ENCODE data around the gene SMLR1.

SMLR1 gene

DNA sequence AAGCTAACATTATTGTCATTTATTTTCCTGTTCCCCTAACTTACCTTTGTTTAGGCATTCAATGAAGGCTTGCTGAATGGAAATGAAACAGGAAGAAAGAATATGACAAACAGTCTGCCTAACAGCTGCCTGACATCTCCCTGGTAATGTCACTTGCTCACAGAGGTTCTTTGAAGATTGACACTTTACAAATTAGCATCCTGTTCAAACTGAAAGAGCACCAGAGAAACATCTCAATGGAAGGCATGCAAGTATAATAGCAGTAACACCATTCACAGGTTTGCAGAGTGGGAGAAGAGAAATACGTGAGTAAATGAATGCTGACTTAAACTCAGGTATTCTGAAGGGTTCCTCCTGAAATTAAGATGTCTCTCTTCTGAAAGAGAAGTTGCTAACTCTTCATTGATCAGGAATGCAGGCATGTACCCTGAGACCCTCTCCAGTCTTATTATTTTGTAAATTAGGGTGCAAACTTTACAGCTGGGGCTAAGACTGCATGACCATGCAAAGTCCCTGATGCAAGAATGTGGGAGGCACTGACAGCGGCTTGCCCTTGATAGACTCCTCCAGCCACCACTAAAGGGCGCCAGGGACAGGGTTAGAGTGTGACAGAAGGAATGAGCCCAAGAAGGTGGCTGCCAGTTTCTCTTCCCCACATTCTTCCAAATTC is 1.3 kb upstream of the SMLR1 start:
- Histone ChIP-seq H3K27me3 (ENCODE audit: control insufficient read depth in 2 of 2, insufficient read depth in 2 of 2, low read length in 2 of 2) (no peaks in the 10 kb centered on the region), H3K27ac (ENCODE audit: low read depth in 2 of 2, low read length in 2 of 2) (no peak overlapping the region), H3K36me3 (ENCODE audit: control insufficient read depth in 2 of 2, insufficient read depth in 2 of 2, low read length in 2 of 2) (no peaks in the 10 kb centered on the region), H3K9ac (ENCODE audit: low read depth in 1 of 2, low read length in 2 of 2) (no peak overlapping the region), H3K4me3 (ENCODE audit: low read length in 2 of 2) (no peak overlapping the region), H3K4me1 (ENCODE audit: control insufficient read depth in 2 of 2, insufficient read depth in 2 of 2, low read length in 2 of 2) (no peaks in the 10 kb centered on the region), H3K9me3 (ENCODE audit: control insufficient read depth in 2 of 2, low read length in 2 of 2) (no peaks in the 10 kb centered on the region)

DNA sequence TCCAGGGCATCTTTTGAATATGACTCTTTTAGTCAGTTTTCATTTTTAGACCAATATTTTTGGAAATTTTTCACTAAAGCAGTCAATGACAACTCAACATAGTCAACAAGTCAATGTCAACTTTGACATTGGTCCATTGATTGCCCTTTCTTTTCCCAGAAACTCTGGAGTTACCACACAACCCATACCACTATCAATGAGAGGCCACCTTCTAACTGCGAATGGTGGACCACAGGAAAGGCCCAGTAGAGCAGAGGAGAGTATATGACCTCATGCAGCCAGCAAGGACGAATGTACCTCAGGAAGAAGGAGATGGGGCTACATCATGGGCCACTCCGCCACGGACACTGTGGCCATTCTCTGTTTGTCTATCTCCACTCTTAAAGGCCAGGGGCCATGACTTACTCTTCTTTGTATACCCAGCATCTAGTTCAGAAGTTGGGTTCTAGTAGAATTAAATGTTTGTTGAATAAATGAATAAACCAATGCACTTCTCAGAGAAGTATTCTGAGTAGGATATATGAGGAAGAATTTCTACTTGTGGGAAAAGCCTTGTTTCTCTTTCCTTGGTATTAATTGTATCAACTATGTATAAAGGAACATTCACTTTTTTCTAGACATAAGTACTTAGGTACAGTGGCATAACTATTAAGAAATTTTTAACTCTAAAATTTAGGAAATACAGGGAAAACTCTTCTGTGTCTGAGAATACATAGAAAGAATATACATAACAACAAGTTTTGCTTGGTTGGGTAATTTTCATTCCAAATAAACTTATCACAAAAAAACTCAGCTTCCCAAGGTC is 562 bp upstream of the SMLR1 start:
- Histone ChIP-seq H3K36me3 (ENCODE audit: control insufficient read depth in 2 of 2, insufficient read depth in 2 of 2, low read length in 2 of 2) (no peaks in the 10 kb centered on the region), H3K4me1 (ENCODE audit: control insufficient read depth in 2 of 2, insufficient read depth in 2 of 2, low read length in 2 of 2) (no peaks in the 10 kb centered on the region), H3K9me3 (ENCODE audit: control insufficient read depth in 2 of 2, low read length in 2 of 2) (no peaks in the 10 kb centered on the region), H3K27me3 (ENCODE audit: control insufficient read depth in 2 of 2, insufficient read depth in 2 of 2, low read length in 2 of 2) (no peaks in the 10 kb centered on the region), H3K27ac (ENCODE audit: low read depth in 2 of 2, low read length in 2 of 2) (no peak overlapping the region), H3K4me3 (ENCODE audit: low read length in 2 of 2) (no peak overlapping the region), H3K9ac (ENCODE audit: low read depth in 1 of 2, low read length in 2 of 2) (no peak overlapping the region)

DNA sequence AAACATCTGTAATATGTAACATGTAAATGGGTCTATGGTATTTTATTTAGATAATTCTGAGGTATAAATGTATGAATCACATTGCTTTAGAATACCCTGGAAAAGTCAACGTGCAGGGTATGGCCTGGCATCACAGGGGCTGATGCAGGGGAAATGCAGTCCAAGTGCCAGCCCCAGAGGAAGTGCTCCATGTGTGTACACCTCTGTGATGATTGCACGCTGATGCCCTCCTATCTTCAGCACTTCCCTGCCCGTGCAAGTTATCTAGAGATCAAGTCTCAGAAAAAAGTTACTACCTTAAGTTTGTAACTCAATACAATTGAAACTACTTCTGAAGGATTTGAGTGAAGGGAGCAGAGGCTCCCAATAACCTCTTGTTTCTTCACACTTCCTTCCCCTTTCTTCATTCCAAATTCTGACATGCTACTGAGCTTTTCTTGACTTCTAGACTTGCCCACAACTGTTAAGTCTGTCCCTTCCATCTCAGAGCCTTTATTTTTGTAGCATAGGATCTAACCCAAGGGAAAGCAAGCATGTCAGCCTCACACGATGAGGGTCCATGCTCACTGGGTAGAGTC is 2.2 kb downstream of the SMLR1 start:
- no peak overlapping the region for H3K4me3 ChIP-seq (ENCODE audit: low read length in 2 of 2)
- H3K27me3 ChIP-seq (ENCODE audit: control insufficient read depth in 2 of 2, insufficient read depth in 2 of 2, low read length in 2 of 2), result no peaks in the 10 kb centered on the region
- H3K4me1 ChIP-seq (ENCODE audit: control insufficient read depth in 2 of 2, insufficient read depth in 2 of 2, low read length in 2 of 2), result no peaks in the 10 kb centered on the region
- H3K9ac ChIP-seq (ENCODE audit: low read depth in 1 of 2, low read length in 2 of 2), result no peak overlapping the region
- H3K9me3 ChIP-seq (ENCODE audit: control insufficient read depth in 2 of 2, low read length in 2 of 2), result no peaks in the 10 kb centered on the region
- H3K27ac ChIP-seq (ENCODE audit: low read depth in 2 of 2, low read length in 2 of 2), result no peak overlapping the region
- no peaks in the 10 kb centered on the region for H3K36me3 ChIP-seq (ENCODE audit: control insufficient read depth in 2 of 2, insufficient read depth in 2 of 2, low read length in 2 of 2)

DNA sequence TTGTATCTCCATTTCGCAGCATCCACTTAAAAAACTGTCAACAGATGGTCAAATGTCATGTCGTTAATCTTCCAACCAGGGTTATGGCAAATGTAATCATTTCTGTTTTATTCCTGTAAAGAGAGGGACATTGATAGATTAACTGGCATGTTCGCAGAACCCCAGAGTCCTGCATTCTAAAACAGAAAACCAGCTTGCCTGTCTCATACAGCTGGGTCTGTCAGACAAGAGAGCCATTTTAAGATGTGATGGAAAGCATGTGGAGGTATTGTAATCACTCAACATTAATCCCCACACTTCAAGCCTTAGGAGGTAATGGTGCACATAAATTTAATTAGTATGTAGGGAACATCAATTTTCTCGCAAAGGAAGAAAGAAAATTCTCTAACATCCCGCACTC is 4.4 kb downstream of the SMLR1 start:
- Histone ChIP-seq H3K9me3 (ENCODE audit: control insufficient read depth in 2 of 2, low read length in 2 of 2) (no peaks in the 10 kb centered on the region), H3K36me3 (ENCODE audit: control insufficient read depth in 2 of 2, insufficient read depth in 2 of 2, low read length in 2 of 2) (no peaks in the 10 kb centered on the region), H3K9ac (ENCODE audit: low read depth in 1 of 2, low read length in 2 of 2) (no peak overlapping the region), H3K27me3 (ENCODE audit: control insufficient read depth in 2 of 2, insufficient read depth in 2 of 2, low read length in 2 of 2) (no peaks in the 10 kb centered on the region), H3K4me3 (ENCODE audit: low read length in 2 of 2) (no peak overlapping the region), H3K4me1 (ENCODE audit: control insufficient read depth in 2 of 2, insufficient read depth in 2 of 2, low read length in 2 of 2) (no peaks in the 10 kb centered on the region), H3K27ac (ENCODE audit: low read depth in 2 of 2, low read length in 2 of 2) (no peak overlapping the region)

DNA sequence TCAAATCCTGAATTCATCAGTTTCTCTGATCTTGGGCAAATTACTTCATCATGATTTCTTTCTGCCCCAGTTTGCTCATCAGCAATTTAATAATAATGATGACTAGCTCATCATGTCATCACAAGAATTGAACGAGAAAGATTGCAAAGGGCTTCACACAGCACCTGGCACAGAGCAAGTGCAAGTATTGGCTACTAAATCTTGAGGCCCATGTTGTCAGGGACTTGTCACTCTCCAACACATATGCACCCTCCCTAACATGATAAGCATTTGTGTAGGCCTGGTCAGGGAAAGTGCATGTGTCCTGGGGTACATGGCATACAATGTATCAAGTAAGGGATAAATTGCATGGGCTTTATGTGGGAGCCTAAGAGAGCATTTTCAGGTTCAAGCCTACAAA is 6.4 kb downstream of the SMLR1 start:
- no peak overlapping the region for H3K9ac ChIP-seq (ENCODE audit: low read depth in 1 of 2, low read length in 2 of 2)
- H3K27me3 ChIP-seq (ENCODE audit: control insufficient read depth in 2 of 2, insufficient read depth in 2 of 2, low read length in 2 of 2), result no peaks in the 10 kb centered on the region
- no peak overlapping the region for H3K4me3 ChIP-seq (ENCODE audit: low read length in 2 of 2)
- no peak overlapping the region for H3K27ac ChIP-seq (ENCODE audit: low read depth in 2 of 2, low read length in 2 of 2)
- H3K36me3 ChIP-seq (ENCODE audit: control insufficient read depth in 2 of 2, insufficient read depth in 2 of 2, low read length in 2 of 2), result no peaks in the 10 kb centered on the region
- no peaks in the 10 kb centered on the region for H3K9me3 ChIP-seq (ENCODE audit: control insufficient read depth in 2 of 2, low read length in 2 of 2)
- H3K4me1 ChIP-seq (ENCODE audit: control insufficient read depth in 2 of 2, insufficient read depth in 2 of 2, low read length in 2 of 2), result no peaks in the 10 kb centered on the region

DNA sequence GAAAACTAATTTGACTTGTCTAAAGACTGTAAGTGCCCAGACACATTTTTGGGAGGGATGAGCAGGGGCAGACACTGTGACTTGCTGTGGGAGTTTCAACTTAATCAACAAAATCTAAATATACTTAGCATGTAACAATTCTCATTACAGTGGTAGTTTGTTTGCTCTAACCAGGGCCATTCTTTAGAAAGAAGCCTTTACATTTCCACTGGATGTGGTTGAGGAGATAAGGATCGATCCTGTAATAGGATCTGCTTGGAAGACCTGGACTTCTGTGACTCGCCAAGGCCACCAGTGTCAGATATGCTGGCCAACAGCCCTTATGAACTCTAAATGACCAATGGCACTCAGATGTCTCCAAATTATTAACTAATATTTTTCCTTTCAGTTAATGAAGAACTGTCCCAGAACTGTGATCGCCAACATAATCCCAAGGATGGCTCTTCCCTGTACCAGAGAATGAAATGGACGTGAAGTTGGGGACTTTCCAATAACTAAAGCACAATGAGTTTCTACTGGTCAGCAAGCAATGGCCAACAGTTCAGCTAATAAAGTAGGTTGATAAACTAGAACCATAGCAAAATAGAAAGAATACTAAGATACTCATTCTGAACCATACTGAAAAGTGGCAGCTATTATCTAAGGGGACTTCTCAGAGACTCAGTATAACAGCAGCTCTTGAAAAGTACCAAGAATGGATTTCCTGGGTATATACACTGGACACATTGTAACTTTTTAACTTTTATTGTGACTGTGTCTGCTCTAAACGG is 7.5 kb downstream of the SMLR1 start:
- H3K27me3 ChIP-seq (ENCODE audit: control insufficient read depth in 2 of 2, insufficient read depth in 2 of 2, low read length in 2 of 2), result no peaks in the 10 kb centered on the region
- H3K4me1 ChIP-seq (ENCODE audit: control insufficient read depth in 2 of 2, insufficient read depth in 2 of 2, low read length in 2 of 2), result no peaks in the 10 kb centered on the region
- peaks cover 0 to 2% of the 10 kb centered on the region in 2 donors for H3K36me3 ChIP-seq (ENCODE audit: control insufficient read depth in 2 of 2, insufficient read depth in 2 of 2, low read length in 2 of 2)
- no peaks in the 10 kb centered on the region for H3K9me3 ChIP-seq (ENCODE audit: control insufficient read depth in 2 of 2, low read length in 2 of 2)
- no peak overlapping the region for H3K27ac ChIP-seq (ENCODE audit: low read depth in 2 of 2, low read length in 2 of 2)
- no peak overlapping the region for H3K4me3 ChIP-seq (ENCODE audit: low read length in 2 of 2)
- no peak overlapping the region for H3K9ac ChIP-seq (ENCODE audit: low read depth in 1 of 2, low read length in 2 of 2)

DNA sequence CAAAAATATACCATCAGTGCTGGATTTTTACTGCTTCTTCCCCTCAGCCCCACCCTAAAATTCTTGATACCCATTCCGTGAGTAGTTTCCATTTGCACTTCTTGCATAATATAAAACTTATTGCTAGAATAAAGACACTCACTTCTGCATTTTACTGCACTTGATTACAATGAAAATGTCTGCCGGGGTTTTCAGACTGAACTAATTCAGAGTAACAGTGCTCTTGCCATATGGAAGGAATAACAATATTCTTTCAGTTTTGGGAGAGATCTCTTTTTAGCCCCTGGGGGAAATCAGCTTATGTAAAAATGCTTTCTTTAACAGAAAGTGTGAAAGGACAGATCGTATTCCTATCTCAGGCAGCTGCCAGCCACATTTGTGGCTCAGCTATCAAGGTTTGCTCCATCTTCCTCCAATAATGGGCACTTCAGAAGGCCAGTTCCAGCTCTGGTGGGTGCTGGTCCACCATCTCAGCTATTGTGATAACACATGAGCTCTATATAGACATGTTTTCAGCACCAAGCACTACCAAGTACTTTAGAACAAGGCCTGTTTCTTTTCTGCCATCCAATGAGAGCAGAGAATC is 8.9 kb downstream of the SMLR1 start:
- no peak overlapping the region for H3K4me3 ChIP-seq (ENCODE audit: low read length in 2 of 2)
- H3K4me1 ChIP-seq (ENCODE audit: control insufficient read depth in 2 of 2, insufficient read depth in 2 of 2, low read length in 2 of 2), result no peaks in the 10 kb centered on the region
- H3K9me3 ChIP-seq (ENCODE audit: control insufficient read depth in 2 of 2, low read length in 2 of 2), result no peaks in the 10 kb centered on the region
- peaks cover 0 to 2% of the 10 kb centered on the region in 2 donors for H3K36me3 ChIP-seq (ENCODE audit: control insufficient read depth in 2 of 2, insufficient read depth in 2 of 2, low read length in 2 of 2)
- no peak overlapping the region for H3K27ac ChIP-seq (ENCODE audit: low read depth in 2 of 2, low read length in 2 of 2)
- no peaks in the 10 kb centered on the region for H3K27me3 ChIP-seq (ENCODE audit: control insufficient read depth in 2 of 2, insufficient read depth in 2 of 2, low read length in 2 of 2)
- H3K9ac ChIP-seq (ENCODE audit: low read depth in 1 of 2, low read length in 2 of 2), result no peak overlapping the region

DNA sequence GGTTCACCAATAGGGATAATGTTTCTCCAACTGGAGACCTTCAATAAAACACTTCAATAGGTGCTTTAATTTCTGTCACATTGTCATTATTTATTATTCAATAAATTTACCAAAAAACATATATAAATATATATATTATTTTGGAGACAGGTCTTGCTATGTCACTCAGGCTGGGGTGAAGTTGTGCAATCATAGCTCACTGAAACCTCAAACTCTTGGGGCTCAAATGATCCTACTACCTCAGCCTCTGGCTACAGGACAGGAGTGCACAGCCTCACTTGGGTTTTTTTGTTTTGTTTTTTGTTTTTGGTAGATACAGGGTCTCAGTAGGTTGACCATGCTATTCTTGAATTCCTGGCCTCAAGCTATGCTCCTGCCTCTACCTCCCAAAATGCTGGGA is 9.9 kb downstream of the SMLR1 start:
- Histone ChIP-seq H3K4me1 (ENCODE audit: control insufficient read depth in 2 of 2, insufficient read depth in 2 of 2, low read length in 2 of 2) (no peaks in the 10 kb centered on the region), H3K27ac (ENCODE audit: low read depth in 2 of 2, low read length in 2 of 2) (no peak overlapping the region), H3K9ac (ENCODE audit: low read depth in 1 of 2, low read length in 2 of 2) (no peak overlapping the region), H3K4me3 (ENCODE audit: low read length in 2 of 2) (no peak overlapping the region), H3K36me3 (ENCODE audit: control insufficient read depth in 2 of 2, insufficient read depth in 2 of 2, low read length in 2 of 2) (peaks cover 0 to 2% of the 10 kb centered on the region in 2 donors), H3K9me3 (ENCODE audit: control insufficient read depth in 2 of 2, low read length in 2 of 2) (no peaks in the 10 kb centered on the region), H3K27me3 (ENCODE audit: control insufficient read depth in 2 of 2, insufficient read depth in 2 of 2, low read length in 2 of 2) (no peaks in the 10 kb centered on the region)

DNA sequence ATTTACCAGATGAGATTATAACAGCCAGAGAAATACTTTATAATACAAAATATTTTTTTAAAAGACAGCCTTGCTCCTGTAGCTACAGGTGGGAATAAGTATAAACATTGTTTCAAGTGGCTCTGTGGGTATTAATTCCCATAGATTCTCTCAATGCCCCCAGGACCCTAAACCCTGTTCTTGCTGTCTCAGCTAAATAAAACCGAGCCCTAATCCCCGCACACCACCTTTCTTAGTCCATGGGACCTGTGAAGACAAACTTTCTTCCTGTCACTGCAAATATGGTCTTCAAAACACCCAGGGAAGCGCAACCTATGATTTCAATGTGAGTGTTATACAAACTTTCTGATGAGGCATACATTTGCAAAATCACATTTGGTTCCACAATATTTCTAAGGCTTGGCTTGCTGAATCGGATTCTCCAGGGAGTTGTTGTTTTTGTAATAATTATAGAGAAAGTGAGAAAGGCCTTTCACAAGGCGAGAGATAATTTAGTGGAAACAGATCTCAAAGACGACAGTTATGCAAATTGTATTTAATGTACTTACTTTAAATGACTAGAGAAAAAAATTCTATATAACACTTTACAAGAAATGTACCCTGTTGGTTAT is 11.1 kb downstream of the SMLR1 start:
- Histone ChIP-seq H3K27me3 (ENCODE audit: control insufficient read depth in 2 of 2, insufficient read depth in 2 of 2, low read length in 2 of 2) (no peaks in the 10 kb centered on the region), H3K4me3 (ENCODE audit: low read length in 2 of 2) (no peak overlapping the region), H3K9ac (ENCODE audit: low read depth in 1 of 2, low read length in 2 of 2) (no peak overlapping the region), H3K36me3 (ENCODE audit: control insufficient read depth in 2 of 2, insufficient read depth in 2 of 2, low read length in 2 of 2) (peaks cover 0 to 2% of the 10 kb centered on the region in 2 donors), H3K27ac (ENCODE audit: low read depth in 2 of 2, low read length in 2 of 2) (no peak overlapping the region), H3K9me3 (ENCODE audit: control insufficient read depth in 2 of 2, low read length in 2 of 2) (no peaks in the 10 kb centered on the region), H3K4me1 (ENCODE audit: control insufficient read depth in 2 of 2, insufficient read depth in 2 of 2, low read length in 2 of 2) (no peaks in the 10 kb centered on the region)
